GM06990 (cell line): Measurements from ENCODE around the gene BABAM2.

ENCODE experiments used
- DNase-seq: peaks from one replicate; pipeline ENCODE4 v3.0.0-alpha.2; 2011; ENCODE audit not compliant: insufficient read length; ENCODE audit errors: extremely low read depth
- H3K27me3 ChIP-seq: replicated peaks from 2 replicates; pipeline ENCODE4 v1.6.0; 2011; ENCODE audit warnings: low read length; ENCODE audit not compliant: control insufficient read depth, insufficient read depth
- H3K36me3 ChIP-seq: 2 replicates; pipeline ENCODE4 v1.5.1; 2011; ENCODE audit warnings: low read length; ENCODE audit not compliant: control insufficient read depth, insufficient read depth
- H3K4me3 ChIP-seq: replicated peaks from 2 replicates; pipeline ENCODE4 v1.5.1; 2011; ENCODE audit warnings: low read depth, mild to moderate bottlenecking, control low read depth, low read length
- CTCF ChIP-seq: IDR thresholded peaks from 2 replicates; pipeline ENCODE4 v1.5.1; 2011; ENCODE audit warnings: low read length, control low read depth, mild to moderate bottlenecking, inconsistent platforms; ENCODE audit not compliant: insufficient read depth, poor library complexity, severe bottlenecking

BABAM2 gene

GRCh38 chr2:28355521-28356094 lies 465.1 kb downstream of the BABAM2 start:
- no peak for DNase-seq
- TF ChIP-seq CTCF = no peak
- Histone ChIP-seq H3K36me3 (no peaks in the 10 kb centered on the region), H3K4me3 (no peak overlapping the region), H3K27me3 (no peaks in the 10 kb centered on the region)

GRCh38 chr2:28356095-28356911 lies 465.8 kb downstream of the BABAM2 start:
- DNase-seq = no peak
- Histone ChIP-seq H3K4me3 (no peak overlapping the region), H3K36me3 (no peaks in the 10 kb centered on the region), H3K27me3 (no peaks in the 10 kb centered on the region)
- no peak for TF ChIP-seq CTCF

GRCh38 chr2:28357055-28357454 lies 466.5 kb downstream of the BABAM2 start:
- Histone ChIP-seq H3K4me3 (no peak overlapping the region), H3K27me3 (no peaks in the 10 kb centered on the region), H3K36me3 (no peaks in the 10 kb centered on the region)
- DNase-seq = no peak
- no peak for TF ChIP-seq CTCF

GRCh38 chr2:28357948-28358667 lies 467.6 kb downstream of the BABAM2 start:
- DNase-seq = no peak
- no peak for TF ChIP-seq CTCF
- Histone ChIP-seq H3K36me3 (no peaks in the 10 kb centered on the region), H3K27me3 (no peaks in the 10 kb centered on the region), H3K4me3 (no peak overlapping the region)

GRCh38 chr2:28358668-28359201 lies 468.2 kb downstream of the BABAM2 start:
- TF ChIP-seq CTCF = no peak
- no peak for DNase-seq
- H3K36me3 ChIP-seq = no peaks in the 10 kb centered on the region
- H3K27me3 ChIP-seq = no peaks in the 10 kb centered on the region
- no peak overlapping the region for H3K4me3 ChIP-seq
